OCI-LY7 (cell line): Measurements from ENCODE around the gene TSACC. TPM values are rescaled to one million over a fixed set of nuclear protein-coding genes. Genes with fewer than 3 reads are reported as not detected.

Source experiments
- BruUV-seq: library from RNA; stranded (reverse); fragments of 400-500 nt; replicated peaks from 2 replicates; lab custom pipeline; 2021; lab: Mats Ljungman, UMichigan
- CTCF ChIA-PET: fragments of 300-600 bp; sonication (Branson Sonifier 250); formaldehyde crosslinking; loops from one replicate; lab custom pipeline; 2022; ENCODE audit warnings: antibody characterized with exemption; ENCODE audit not compliant: unreplicated experiment; lab: Charles Lee
- POLR2A ChIA-PET: fragments of 300-600 bp; sonication (Branson Sonifier 250); formaldehyde crosslinking; loops from one replicate; lab custom pipeline; 2022; ENCODE audit warnings: antibody characterized with exemption; lab: Charles Lee
- DNase-seq: peaks from one replicate; pipeline ENCODE4 v3.0.0-alpha.2; 2015; ENCODE audit warnings: low spot score
- H2AFZ ChIP-seq: fragments of 200-600 bp; sonication (generic), shearing (Covaris generic); 2 replicates; pipeline ENCODE4 v1.6.1; 2014; ENCODE audit warnings: mild to moderate bottlenecking, antibody characterized with exemption, low read length, moderate library complexity
- H3K27ac ChIP-seq: fragments of 200-600 bp; sonication (generic); 2 replicates; pipeline ENCODE4 v1.5.1; 2014; ENCODE audit warnings: mixed run types, low read depth, mild to moderate bottlenecking, moderate library complexity, low read length, inconsistent platforms; ENCODE audit not compliant: poor library complexity, severe bottlenecking
- H3K36me3 ChIP-seq: fragments of 200-600 bp; sonication (generic); 2 replicates; pipeline ENCODE4 v1.6.1; 2014; ENCODE audit warnings: mild to moderate bottlenecking, antibody characterized with exemption, low read length, moderate library complexity, mixed read lengths; ENCODE audit not compliant: insufficient read depth
- H3K4me1 ChIP-seq: fragments of 200-600 bp; sonication (generic); 2 replicates; pipeline ENCODE4 v1.5.1; 2014; ENCODE audit warnings: mild to moderate bottlenecking, low read length; ENCODE audit not compliant: insufficient read depth, poor library complexity, severe bottlenecking
- H3K4me2 ChIP-seq: fragments of 200-600 bp; sonication (generic); 2 replicates; pipeline ENCODE4 v1.6.1; 2014; ENCODE audit warnings: mild to moderate bottlenecking, low read length
- H3K4me3 ChIP-seq: fragments of 200-600 bp; sonication (generic); 2 replicates; pipeline ENCODE4 v1.5.1; 2014; ENCODE audit warnings: mild to moderate bottlenecking, low read depth, low read length; ENCODE audit not compliant: poor library complexity, severe bottlenecking
- H3K79me2 ChIP-seq: fragments of 200-600 bp; sonication (generic); 2 replicates; pipeline ENCODE4 v1.6.1; 2016; ENCODE audit warnings: low read depth, mild to moderate bottlenecking, low read length, moderate library complexity, mixed read lengths; ENCODE audit not compliant: insufficient read depth
- H3K9me2 ChIP-seq: fragments of 200-600 bp; sonication (generic); 2 replicates; pipeline ENCODE4 v1.6.1; 2016; ENCODE audit warnings: mild to moderate bottlenecking, low read length, mixed read lengths; ENCODE audit not compliant: insufficient read depth
- H3K9me3 ChIP-seq: fragments of 200-600 bp; sonication (generic); 2 replicates; pipeline ENCODE4 v1.6.1; 2014; ENCODE audit warnings: mild to moderate bottlenecking, mixed run types, low read length, mixed read lengths
- H4K20me1 ChIP-seq: fragments of 200-600 bp; sonication (generic); 2 replicates; pipeline ENCODE4 v1.6.1; 2014; ENCODE audit warnings: mild to moderate bottlenecking, antibody characterized with exemption, low read length, moderate library complexity, mixed read lengths; ENCODE audit not compliant: insufficient read depth
- CTCF ChIP-seq: fragments of 200-600 bp; sonication (generic); conservative IDR thresholded peaks from 2 replicates; pipeline ENCODE4 v1.5.1; 2014; ENCODE audit warnings: mild to moderate bottlenecking, antibody characterized with exemption, low read length, moderate library complexity, mixed read lengths
- EZH2phosphoT487 ChIP-seq: fragments of 200-600 bp; sonication (generic); IDR thresholded peaks from 2 replicates; pipeline ENCODE4 v1.6.1; 2018; ENCODE audit warnings: low read depth, borderline replicate concordance, mild to moderate bottlenecking, mixed run types, antibody characterized with exemption, low read length, moderate library complexity, mixed read lengths
- intact Hi-C: fragments of 100-400 bp; cut with micrococcal nuclease; formaldehyde crosslinking; loops from one replicate; pipeline ENCODE4 v1.10.0; 2022; ENCODE audit not compliant: unreplicated experiment
- total RNA-seq, 2 experiments: library from RNA; depleted of rRNA in 1 of 2; stranded (reverse); fragments of >200 nt in 1 of 2; shearing (Covaris generic) in 1 of 2; gene quantifications; 2 replicates each; pipeline ENCODE4 v1.2.3, GENCODE V29; 2014 to 2022

The TSACC gene
- total RNA-seq, 2 experiments from 2014 or later = 2.0 to 2.3 TPM

- Histone ChIP-seq H2AFZ (no peak overlapping the region), H3K27ac (no peak overlapping the region), H3K9me2 (no peaks in the 10 kb centered on the region), H3K4me1 (no peaks in the 10 kb centered on the region), H3K9me3 (no peaks in the 10 kb centered on the region), H3K36me3 (no peaks in the 10 kb centered on the region), H3K79me2 (no peaks in the 10 kb centered on the region), H4K20me1 (no peaks in the 10 kb centered on the region), H3K4me3 (no peak overlapping the region), H3K4me2 (no peak overlapping the region)
- ChIA-PET POLR2A (interaction anchor here (0.6 kb wide), 1 partner anchor 310 kb away, joined by 3 read pairs; no protein-coding TSS in a partner anchor), CTCF (no interaction called here)
- TF ChIP-seq EZH2phosphoT487 (no peak), CTCF (no peak)
- DNase-seq = no peak
- BruUV-seq = no TSS peak
- intact Hi-C loops = loop anchor here (5.0 kb wide), 1 partner anchor 248 kb away; no protein-coding TSS in a partner anchor
These were observed 41.3 kb downstream of the TSACC start for GRCh38 chr1:156379420-156380165.

GRCh38 chr1:156382561-156382960 is 44.2 kb downstream of the TSACC start:
- no peak overlapping the region for H3K27ac ChIP-seq
- no peak overlapping the region for H2AFZ ChIP-seq
- POLR2A ChIA-PET = no interaction called here
- CTCF ChIA-PET = interaction anchor here (1.3 kb wide), 1 partner anchor 63 kb away, joined by 4 read pairs; no protein-coding TSS in a partner anchor
- no peaks in the 10 kb centered on the region for H3K36me3 ChIP-seq
- H3K4me3 ChIP-seq = no peak overlapping the region
- no peaks in the 10 kb centered on the region for H4K20me1 ChIP-seq
- DNase-seq = no peak
- intact Hi-C loops = loop anchor here (5.0 kb wide), 1 partner anchor 245 kb away; no protein-coding TSS in a partner anchor
- H3K4me2 ChIP-seq = no peak overlapping the region
- no peaks in the 10 kb centered on the region for H3K79me2 ChIP-seq
- TF ChIP-seq CTCF (no peak), EZH2phosphoT487 (no peak)
- no TSS peak for BruUV-seq
- no peaks in the 10 kb centered on the region for H3K9me3 ChIP-seq
- H3K4me1 ChIP-seq = peaks cover 3% of the 10 kb centered on the region
- H3K9me2 ChIP-seq = no peaks in the 10 kb centered on the region

- Histone ChIP-seq H3K4me2 (no peak overlapping the region), H3K36me3 (no peaks in the 10 kb centered on the region), H3K4me3 (no peak overlapping the region), H3K9me2 (no peaks in the 10 kb centered on the region), H3K79me2 (no peaks in the 10 kb centered on the region), H3K27ac (no peak overlapping the region), H3K9me3 (no peaks in the 10 kb centered on the region), H2AFZ (no peak overlapping the region), H3K4me1 (peaks cover 3% of the 10 kb centered on the region), H4K20me1 (no peaks in the 10 kb centered on the region)
- intact Hi-C loops = loop anchor here (5.0 kb wide), 1 partner anchor 244 kb away; no protein-coding TSS in a partner anchor
- no TSS peak for BruUV-seq
- TF ChIP-seq EZH2phosphoT487 (no peak), CTCF (peak; percentile 86)
- DNase-seq = peak; percentile 71
- POLR2A ChIA-PET = no interaction called here
- CTCF ChIA-PET = interaction anchor here (1.3 kb wide), 1 partner anchor 63 kb away, joined by 4 read pairs; no protein-coding TSS in a partner anchor
These were observed 44.7 kb downstream of the TSACC start for GRCh38 chr1:156383023-156383422.
